Activated CD8-positive, alpha-beta T cell treated with anti-CD3 and anti-CD28 coated beads for 36 hours (primary cell): ENCODE data around the gene PLEKHA7. TPM values are rescaled to one million over a fixed set of nuclear protein-coding genes. Genes with fewer than 3 reads are reported as not detected.

Experiments
- ATAC-seq: fragments of 200-7000 bp; cut with Tn5 transposase; one replicate; pipeline ENCODE4 v1.10.0; 2021; ENCODE audit warnings: mild to moderate bottlenecking, moderate library complexity
- CTCF ChIA-PET: fragments of 350-600 bp; sonication (Branson Sonifier 250); formaldehyde crosslinking; loops from one replicate; lab custom pipeline; 2021; ENCODE audit warnings: antibody characterized with exemption; lab: Charles Lee
- POLR2A ChIA-PET: fragments of 350-600 bp; sonication (Branson Sonifier 250); formaldehyde crosslinking; loops from one replicate; lab custom pipeline; 2021; ENCODE audit warnings: antibody characterized with exemption; lab: Charles Lee
- DNase-seq: peaks from one replicate; pipeline ENCODE4 v3.0.0-alpha.2; 2020
- H3K27ac Mint-ChIP-seq: one replicate; pipeline ENCODE4 v1.8.0; 2021; ENCODE audit warnings: mild to moderate bottlenecking, mixed read lengths
- H3K27me3 Mint-ChIP-seq: one replicate; pipeline ENCODE4 v1.8.0; 2021; ENCODE audit warnings: mixed read lengths
- H3K36me3 Mint-ChIP-seq: one replicate; pipeline ENCODE4 v1.8.0; 2021; ENCODE audit warnings: low read depth, mixed read lengths
- H3K4me1 Mint-ChIP-seq: one replicate; pipeline ENCODE4 v1.8.0; 2021; ENCODE audit warnings: low read depth, mixed read lengths
- H3K4me3 Mint-ChIP-seq: one replicate; pipeline ENCODE4 v1.8.0; 2021; ENCODE audit warnings: mild to moderate bottlenecking, moderate library complexity, mixed read lengths
- H3K9me3 Mint-ChIP-seq: one replicate; pipeline ENCODE4 v1.8.0; 2021; ENCODE audit warnings: mixed read lengths
- CTCF ChIP-seq: fragments of 200-600 bp; IDR thresholded peaks from one replicate; pipeline ENCODE4 v1.8.0; 2022; ENCODE audit warnings: antibody characterized with exemption, mild to moderate bottlenecking
- intact Hi-C: fragments of 100-400 bp; cut with micrococcal nuclease; formaldehyde crosslinking; loops from one replicate; pipeline ENCODE4 v1.10.0; 2022
- total RNA-seq, 2 experiments: library from RNA; stranded (reverse); gene quantifications; one replicate each; pipeline ENCODE4 v1.2.3, GENCODE V29; 2021

The PLEKHA7 gene
- total RNA-seq, 2 experiments from 2014 or later, result 6.0 to 6.6 TPM

DNA sequence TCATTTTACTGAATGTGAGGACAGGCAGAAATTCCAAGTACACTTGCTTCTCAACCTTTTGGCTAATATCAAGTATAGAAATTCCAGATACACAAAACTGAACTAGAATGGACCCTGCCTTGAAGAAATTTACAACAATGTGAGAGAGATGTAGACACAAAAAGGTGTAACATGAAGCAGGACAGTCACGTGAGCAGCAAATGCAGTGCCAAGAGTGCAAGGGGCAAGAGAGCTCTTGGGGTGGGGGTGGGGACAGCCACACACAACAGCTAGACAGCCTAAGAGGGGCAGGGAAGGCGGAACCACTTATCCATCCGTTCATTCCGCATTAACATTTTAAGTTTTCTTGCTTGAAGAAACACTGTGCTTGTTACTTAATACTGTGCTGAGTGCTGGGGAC is 28.9 kb downstream of the PLEKHA7 start:
- Mint-ChIP-seq H3K9me3 (no peaks in the 10 kb centered on the region), H3K27me3 (no peaks in the 10 kb centered on the region), H3K4me3 (no peak overlapping the region), H3K4me1 (peaks cover 35% of the 10 kb centered on the region), H3K36me3 (no peaks in the 10 kb centered on the region), H3K27ac (no peak overlapping the region)
- no peak for TF ChIP-seq CTCF
- no peak for DNase-seq
- POLR2A ChIA-PET, result interaction anchor here (0.6 to 1.0 kb wide), 2 partner anchors 13 to 124 kb away, joined by 3 read pairs; no protein-coding TSS in a partner anchor
- ATAC-seq, result no peak
- intact Hi-C loops, result no loop called here
- CTCF ChIA-PET, result interaction anchor here (1.0 kb wide), 1 partner anchor 39 kb away, joined by 3 read pairs; no protein-coding TSS in a partner anchor

GRCh38 chr11:16984229-16984628 is 30.0 kb downstream of the PLEKHA7 start:
- no peaks in the 10 kb centered on the region for H3K9me3 Mint-ChIP-seq
- ChIA-PET CTCF (interaction anchor here (1.0 to 1.3 kb wide), 2 partner anchors 38 to 79 kb away, joined by 3 to 4 read pairs; no protein-coding TSS in a partner anchor), POLR2A (no interaction called here)
- intact Hi-C loops, result no loop called here
- no peak overlapping the region for H3K4me3 Mint-ChIP-seq
- H3K27ac Mint-ChIP-seq, result no peak overlapping the region
- no peaks in the 10 kb centered on the region for H3K27me3 Mint-ChIP-seq
- H3K4me1 Mint-ChIP-seq, result peaks cover 32% of the 10 kb centered on the region
- no peaks in the 10 kb centered on the region for H3K36me3 Mint-ChIP-seq
- TF ChIP-seq CTCF, result no peak
- ATAC-seq (no peak), DNase-seq (no peak)

DNA sequence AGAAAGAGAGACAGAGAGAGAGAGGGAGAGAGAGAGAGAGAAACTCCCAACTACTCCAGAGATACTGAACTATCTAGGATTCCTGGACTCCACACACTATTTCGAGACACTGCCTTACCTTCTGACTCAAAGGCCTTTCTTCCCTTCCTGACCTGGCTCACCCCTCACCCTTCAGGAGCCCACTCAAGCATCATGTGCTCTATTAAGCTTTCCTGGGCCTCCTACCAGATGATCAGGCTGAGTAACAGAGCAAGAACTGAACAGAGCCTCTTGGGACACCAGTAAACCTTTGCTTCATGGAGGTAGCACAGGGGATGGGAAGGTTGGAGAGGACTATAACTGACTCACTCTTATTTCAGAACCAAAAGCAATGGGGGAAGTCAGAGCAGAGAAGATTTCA is 31.4 kb downstream of the PLEKHA7 start:
- no peak for DNase-seq
- H3K4me3 Mint-ChIP-seq, result no peak overlapping the region
- TF ChIP-seq CTCF, result no peak
- ATAC-seq, result no peak
- ChIA-PET CTCF (no interaction called here), POLR2A (no interaction called here)
- no peaks in the 10 kb centered on the region for H3K9me3 Mint-ChIP-seq
- H3K27me3 Mint-ChIP-seq, result no peaks in the 10 kb centered on the region
- H3K4me1 Mint-ChIP-seq, result peaks cover 28% of the 10 kb centered on the region
- intact Hi-C loops, result no loop called here
- H3K27ac Mint-ChIP-seq, result no peak overlapping the region
- no peaks in the 10 kb centered on the region for H3K36me3 Mint-ChIP-seq

- POLR2A ChIA-PET, result no interaction called here
- Mint-ChIP-seq H3K36me3 (no peaks in the 10 kb centered on the region), H3K4me3 (no peak overlapping the region)
Observed at GRCh38 chr11:16982256-16982671, 31.9 kb downstream of the PLEKHA7 start.

More at GRCh38 chr11:16982256-16982671, 31.9 kb downstream of the PLEKHA7 start:
- Mint-ChIP-seq H3K4me1 (peaks cover 23% of the 10 kb centered on the region), H3K9me3 (no peaks in the 10 kb centered on the region), H3K27ac (no peak overlapping the region), H3K27me3 (peaks cover 1% of the 10 kb centered on the region)
- ATAC-seq (no peak), DNase-seq (no peak)
- no peak for TF ChIP-seq CTCF
- intact Hi-C loops, result no loop called here
- CTCF ChIA-PET, result no interaction called here
